ENCODE measurements around the gene DMPK.

GRCh38 chr19:45767410-45767880, 14.8 kb downstream of the DMPK start:
- TF ChIP-seq CTCF (IDR thresholded peaks at IDR 0.05): no peak
- TF ChIP-seq POLR2AphosphoS5 (IDR thresholded peaks at IDR 0.05; ENCODE audit: insufficient read depth in 1 of 2, low read depth in 1 of 2): peak in 1 of 2 donors; percentile 90
